Lower leg skin (tissue), 3 donors: ENCODE data around the gene NDUFA5.

Source experiments
- POLR2A ChIP-seq, 2 donors: fragments of 450-650 bp; IDR thresholded peaks; one replicate each; pipeline ENCODE4 v1.6.1; 2016 to 2017; ENCODE audit warnings: antibody characterized with exemption in 2 of 2, mild to moderate bottlenecking in 1 of 2, moderate library complexity in 1 of 2
- TF ChIP-seq, protein P1 (sequence below), 3 donors: fragments of 450-650 bp; IDR thresholded peaks; one replicate each; pipeline ENCODE4 v1.5.1; 2016; ENCODE audit warnings: antibody characterized with exemption in 3 of 3, mild to moderate bottlenecking in 3 of 3, moderate library complexity in 2 of 3

DNA sequence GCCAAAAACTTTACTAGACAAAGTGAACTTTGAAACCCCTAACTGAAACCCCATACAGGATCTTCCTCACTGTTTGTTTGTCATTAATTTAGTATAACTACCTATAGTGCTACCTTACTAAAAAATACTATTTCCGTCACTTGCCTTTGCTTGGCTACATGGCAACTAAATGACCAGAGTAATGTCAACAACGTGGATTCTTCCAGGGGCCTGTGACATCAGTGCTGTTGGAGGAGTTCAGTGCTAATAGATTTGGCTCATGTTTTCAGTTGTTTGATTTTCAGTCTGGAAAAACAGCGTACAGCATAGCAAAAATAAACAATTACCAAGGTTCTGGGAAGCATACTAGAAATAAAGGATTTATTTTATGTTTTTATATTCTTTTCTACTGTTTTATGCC, 41.0 kb upstream of the NDUFA5 start:
- no peak for TF ChIP-seq POLR2A (IDR thresholded peaks at IDR 0.05)
- TF ChIP-seq, protein P1, sequence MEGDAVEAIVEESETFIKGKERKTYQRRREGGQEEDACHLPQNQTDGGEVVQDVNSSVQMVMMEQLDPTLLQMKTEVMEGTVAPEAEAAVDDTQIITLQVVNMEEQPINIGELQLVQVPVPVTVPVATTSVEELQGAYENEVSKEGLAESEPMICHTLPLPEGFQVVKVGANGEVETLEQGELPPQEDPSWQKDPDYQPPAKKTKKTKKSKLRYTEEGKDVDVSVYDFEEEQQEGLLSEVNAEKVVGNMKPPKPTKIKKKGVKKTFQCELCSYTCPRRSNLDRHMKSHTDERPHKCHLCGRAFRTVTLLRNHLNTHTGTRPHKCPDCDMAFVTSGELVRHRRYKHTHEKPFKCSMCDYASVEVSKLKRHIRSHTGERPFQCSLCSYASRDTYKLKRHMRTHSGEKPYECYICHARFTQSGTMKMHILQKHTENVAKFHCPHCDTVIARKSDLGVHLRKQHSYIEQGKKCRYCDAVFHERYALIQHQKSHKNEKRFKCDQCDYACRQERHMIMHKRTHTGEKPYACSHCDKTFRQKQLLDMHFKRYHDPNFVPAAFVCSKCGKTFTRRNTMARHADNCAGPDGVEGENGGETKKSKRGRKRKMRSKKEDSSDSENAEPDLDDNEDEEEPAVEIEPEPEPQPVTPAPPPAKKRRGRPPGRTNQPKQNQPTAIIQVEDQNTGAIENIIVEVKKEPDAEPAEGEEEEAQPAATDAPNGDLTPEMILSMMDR (IDR thresholded peaks at IDR 0.05) = no peak
